RKO (cell line): ENCODE results near the gene MRFAP1.
"Not testable (repeated sequence)": the region's sequence is repeated elsewhere in the genome, so short reads cannot be mapped to it uniquely, and the experiment has no call there.

Source experiments
- DNase-seq: peaks from one replicate; pipeline ENCODE4 v3.0.0-alpha.2; 2016; ENCODE audit warnings: low spot score

The MRFAP1 gene

GRCh38 chr4:6610856-6611430 lies 29.5 kb upstream of the MRFAP1 start:
- DNase-seq: no peak

DNA sequence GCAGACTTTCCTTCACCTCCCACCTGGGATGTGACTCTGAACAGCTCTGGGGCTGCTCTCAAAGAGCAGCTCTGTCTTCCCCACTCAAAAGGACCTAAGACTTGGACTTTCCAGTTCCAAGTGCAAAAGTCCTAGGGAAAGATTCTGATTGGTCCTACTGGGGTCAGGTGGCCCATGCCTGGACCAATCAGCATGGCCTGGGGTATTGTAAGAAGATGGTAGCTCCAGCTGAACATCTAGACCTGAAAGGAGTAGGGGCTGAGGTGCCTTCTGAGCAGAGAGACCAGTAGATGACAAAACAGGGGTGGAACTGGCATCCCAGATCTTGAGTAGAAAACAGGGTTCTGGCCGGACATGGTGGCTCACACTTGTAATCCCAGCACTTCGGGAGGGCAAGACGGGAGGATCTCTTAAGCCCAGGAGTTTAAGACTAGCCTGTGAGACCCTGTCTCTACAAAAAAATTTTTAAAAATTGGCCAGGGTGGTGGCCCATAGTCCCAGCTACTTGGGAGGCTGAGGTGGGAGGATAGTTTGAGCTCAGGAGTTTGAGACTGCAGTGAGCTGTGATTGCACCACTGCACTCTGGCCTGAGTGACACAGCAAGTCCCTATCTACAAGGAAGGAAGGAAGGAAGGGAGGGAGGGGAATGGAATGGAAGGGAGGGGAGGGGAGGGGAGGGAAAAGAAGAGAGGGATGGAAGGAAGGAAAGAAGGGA lies 27.4 kb upstream of the MRFAP1 start:
- DNase-seq: no peak

DNA sequence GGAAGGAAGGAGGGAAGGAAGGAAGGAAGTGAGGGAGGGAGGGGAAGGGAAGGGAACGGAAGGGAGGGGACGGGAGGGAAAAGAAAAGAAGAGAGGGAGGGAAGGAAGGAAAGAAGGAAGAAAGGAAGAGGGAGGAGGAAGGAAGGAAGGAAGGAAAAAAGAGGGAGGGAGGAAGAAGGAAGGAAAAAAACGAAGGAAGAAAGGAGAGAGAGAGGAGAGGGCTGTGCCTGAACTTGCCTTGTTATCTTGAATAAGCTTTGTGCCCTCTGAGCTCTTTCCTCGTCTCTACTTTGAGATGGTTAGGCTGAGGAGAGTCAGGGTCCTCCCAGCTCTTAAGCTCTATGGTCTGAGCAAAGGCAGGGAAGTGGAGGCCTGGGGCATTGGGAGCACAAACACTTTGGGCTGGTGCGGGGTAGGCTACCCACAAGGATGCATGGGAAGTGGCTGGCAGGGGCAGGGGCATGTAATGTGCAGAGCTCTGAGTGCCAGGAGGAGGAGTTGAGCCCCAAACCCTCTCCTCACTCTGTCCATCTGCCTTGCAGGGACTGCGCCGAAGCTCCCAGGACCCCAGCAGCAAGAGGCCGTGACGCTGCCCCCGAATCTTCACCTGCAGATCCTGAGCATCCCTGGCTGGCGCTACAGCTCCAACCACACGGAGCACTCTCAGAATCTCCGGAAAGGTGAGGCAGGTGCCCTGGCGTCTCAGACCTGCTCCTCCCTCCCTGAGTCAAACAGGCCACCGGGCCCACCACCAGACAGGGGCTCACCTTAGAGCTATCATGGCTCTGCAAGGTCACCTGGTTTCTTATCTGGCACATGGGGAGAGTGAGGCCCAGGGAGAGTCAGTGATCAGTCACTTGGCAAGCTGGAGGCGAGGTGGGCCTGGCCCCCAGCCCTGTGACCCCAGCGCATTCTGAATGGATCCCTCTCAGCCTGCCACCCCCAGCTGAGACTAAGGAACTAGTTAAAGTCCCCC lies 26.5 kb upstream of the MRFAP1 start:
- no peak for DNase-seq

DNA sequence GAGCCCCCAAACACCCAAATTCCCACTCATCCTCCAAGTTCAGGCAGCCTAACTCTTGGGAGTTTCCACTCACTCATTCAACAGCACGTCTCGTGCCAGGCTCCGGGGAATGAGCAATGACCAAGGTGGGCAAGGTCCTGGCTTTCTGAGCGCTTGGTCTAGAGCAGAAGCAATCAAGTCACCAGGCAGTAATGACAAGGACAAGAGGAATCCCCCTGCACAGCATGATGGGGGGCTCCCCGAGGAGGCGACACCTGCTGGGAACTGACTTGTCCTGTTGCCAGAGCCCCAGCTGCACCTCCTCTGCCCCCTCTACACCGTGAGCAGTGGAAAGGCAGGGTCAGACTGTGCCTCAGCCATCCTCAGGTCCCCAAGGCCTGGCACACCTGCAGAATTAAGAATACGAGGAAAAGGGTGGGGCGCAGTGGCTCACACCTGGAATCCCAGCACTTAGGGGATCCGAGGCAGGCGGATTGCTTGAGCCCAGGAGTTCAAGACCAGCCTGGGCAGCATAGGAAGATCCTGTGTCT lies 25.7 kb upstream of the MRFAP1 start:
- no peak for DNase-seq

DNA sequence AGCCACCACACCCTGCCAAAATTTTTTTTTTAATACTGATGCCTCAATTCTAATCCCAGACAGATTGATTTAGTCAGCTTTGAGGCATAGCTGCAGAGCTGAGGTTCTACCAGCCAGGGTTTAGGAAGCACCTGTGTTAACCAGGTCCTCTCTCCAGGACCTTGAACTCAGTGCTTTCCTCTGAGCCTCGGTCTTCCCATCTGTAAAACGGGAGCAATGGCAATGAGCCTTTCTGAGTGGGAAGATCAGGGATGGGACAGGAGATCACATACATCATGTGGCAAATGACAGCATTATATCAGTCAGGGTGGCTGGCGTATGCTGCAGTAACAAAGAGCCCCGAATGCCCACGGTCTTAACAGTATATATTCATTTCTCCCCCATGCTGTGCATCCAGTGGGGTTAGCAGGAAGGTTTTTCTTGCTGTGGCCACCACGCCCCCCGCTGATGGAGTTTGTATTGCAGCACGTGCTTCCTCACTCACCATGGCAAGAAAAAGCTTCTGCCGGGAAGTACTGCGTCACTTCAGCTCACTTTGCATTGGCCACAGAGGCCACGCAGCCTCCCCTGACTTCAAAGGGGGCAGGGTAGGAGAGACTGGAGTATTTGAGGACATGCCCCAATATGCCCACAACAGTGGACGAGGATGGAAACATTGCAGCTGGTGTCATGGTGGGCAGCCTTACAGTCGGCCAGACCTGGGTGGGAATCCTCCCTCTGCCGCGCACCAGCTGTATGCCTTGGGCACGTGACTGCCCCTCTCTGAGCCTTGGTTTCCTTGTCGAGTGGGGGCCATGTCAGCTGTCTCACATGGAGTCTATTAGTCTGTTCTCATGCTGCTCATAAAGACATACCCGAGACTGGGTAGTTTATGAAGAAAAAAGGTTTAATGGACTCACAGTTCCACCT lies 24.1 kb upstream of the MRFAP1 start:
- no peak for DNase-seq

DNA sequence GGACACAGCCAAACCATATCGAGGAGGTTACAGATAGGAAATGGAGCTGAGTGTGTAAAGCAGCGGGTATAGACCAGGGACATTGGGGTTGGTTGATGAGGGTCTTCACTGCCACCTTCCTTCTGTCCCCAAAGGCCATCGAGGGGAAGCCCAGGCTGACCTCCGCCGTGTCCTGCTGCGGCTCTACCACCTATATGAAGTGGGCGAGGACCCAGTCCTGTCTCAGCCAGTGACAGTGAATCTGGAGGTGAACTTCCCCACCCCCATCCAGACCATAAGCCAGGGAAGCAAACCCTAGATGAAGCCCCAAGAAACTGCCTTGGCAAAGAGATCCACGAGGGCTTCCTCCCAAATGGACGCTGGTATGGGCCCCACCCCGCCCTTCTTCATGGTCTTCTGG lies 23.2 kb upstream of the MRFAP1 start:
- no peak for DNase-seq

DNA sequence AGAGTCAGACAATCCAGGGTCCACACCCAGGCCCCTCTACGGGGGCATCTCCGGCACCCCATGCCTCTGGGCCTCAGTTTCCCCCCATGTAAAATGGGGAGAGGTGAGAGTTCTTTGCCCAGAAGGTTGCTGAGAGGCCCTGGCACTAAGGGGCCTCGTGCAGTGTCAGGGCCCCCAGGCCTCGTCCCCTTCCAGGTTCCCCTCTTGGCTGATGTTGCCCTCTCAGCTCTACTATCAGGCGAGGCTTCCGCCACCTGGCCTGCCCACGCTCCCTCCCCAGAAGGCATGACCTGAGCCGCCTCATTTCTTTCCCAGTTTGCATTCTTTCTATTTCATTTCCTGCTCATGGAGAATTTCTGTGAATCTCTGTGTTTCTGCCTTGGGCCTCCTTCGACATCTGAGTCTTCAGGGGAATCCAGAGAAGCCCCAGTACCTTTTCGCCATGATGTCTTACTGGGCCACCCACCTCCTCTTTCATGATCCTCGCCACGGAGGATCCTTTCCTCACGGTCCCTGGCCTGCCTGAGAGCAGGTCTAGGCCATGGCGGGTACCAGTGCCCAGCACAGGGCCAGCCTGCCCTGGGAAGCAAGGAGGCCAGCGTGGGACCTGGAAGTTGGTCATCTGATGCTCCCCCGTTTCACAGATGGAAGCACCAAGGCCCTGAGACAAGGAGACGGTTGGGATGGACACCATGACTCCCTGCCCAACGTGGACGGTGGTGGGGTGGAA lies 21.9 kb upstream of the MRFAP1 start:
- no peak for DNase-seq

DNA sequence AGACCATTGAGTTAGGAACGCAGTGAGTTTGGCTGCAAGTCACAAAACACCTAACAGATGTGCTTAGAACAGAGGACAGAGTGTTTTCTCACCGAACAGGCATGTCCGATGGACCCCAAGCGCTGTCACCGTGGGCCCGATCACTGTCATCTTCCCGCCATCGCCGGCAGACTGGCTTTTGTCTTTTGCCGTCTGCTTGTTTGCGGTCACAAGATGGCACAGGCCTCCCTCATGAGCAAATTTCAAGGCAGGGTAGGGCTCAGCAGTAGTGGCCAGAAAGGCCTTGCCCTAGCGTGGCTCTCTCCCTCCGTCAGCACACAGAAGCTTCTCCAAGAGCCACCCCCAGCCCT lies 21.4 kb upstream of the MRFAP1 start:
- no peak for DNase-seq

DNA sequence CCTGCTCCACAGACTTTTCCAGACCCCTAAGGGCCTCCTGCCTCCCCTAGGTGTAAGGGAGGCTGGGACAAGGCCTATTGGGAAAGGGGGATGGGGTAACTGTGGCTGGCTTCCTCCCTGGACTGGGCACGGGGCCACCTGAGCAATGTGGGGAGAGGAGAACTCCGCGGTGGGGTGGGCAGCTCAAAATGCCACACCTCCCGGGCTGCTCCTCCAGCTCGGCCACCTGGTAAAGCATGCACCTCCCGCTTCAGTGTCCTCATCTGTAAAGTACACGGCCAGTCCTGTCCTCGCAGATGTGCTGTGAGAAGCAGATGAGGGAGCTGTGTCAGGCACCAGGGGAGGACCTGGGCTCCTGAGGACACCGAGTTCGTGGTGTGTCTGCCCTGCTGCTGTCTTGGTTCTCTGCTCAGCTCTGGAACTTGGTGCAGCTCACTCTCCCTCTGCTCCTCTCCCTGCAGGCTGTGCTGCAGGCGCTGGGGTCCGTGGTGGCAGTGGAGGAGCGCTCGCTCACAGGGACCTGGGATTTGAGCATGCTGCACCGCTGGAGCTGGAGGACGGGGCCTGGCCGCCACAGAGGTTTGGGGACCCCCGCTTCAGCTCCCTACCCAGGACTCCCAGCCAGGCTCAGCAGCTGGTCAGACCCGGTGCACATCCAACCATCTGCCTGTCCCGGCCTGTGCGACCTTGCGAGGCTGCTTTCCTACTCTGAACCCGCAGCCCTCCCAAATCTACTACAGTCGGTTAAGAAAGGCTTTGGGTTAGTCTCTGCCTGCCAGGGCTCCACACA lies 20.8 kb upstream of the MRFAP1 start:
- no peak for DNase-seq

- DNase-seq: no peak
Observed at GRCh38 chr4:6620296-6620695, 20.2 kb upstream of the MRFAP1 start.

DNA sequence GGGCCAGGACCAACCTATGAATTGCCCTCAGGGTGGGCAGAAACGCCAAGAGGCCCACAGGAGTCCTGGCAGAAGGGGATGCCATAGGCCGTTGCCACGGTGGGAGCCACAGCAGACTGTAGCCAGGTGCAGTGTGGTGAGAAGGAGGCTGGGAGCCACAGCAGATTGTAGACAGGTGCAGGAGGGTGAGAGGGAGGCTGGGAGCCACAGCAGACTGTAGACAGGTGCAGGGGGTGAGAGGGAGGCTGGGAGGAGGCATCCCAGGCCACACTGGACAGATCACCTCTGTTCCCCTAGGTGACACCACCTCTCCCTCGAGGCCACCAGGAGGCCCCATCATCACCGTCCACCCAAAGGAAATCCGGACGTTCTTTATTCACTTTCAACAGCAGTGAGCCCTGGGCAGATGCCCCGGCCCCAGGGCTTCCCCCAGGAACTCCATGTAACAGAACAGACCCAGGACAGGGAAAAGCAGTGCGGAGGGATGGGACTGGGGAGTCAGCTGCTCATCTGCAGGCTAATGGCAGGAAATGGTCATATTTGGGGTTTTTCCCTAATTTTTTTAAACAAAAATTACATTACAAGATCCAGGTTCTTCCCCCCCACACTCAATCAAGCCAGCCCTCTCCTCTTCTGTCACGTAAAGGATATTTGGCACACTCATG lies 19.5 kb upstream of the MRFAP1 start:
- no peak for DNase-seq

GRCh38 chr4:6621556-6621927 lies 18.9 kb upstream of the MRFAP1 start:
- DNase-seq: no peak

DNA sequence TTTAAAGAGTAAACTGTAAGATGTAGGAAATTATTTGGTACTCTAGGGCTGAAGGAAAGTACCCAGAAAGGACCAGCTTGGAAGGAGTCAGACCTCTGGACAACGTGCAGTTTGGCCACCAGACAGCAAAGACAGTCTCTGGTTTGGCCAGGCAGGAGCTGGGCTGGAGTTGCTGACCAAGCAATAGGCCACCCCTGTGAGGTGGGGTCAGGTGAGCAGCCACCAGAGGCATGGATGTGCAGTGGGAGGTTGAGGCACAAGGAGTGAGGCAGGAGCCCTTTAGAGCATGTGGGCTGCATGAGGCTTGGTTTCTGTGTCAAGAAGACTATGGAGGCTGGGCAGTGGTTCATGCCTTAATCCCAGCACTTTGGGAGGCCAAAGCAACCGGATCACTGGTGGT lies 17.7 kb upstream of the MRFAP1 start:
- no peak for DNase-seq

DNA sequence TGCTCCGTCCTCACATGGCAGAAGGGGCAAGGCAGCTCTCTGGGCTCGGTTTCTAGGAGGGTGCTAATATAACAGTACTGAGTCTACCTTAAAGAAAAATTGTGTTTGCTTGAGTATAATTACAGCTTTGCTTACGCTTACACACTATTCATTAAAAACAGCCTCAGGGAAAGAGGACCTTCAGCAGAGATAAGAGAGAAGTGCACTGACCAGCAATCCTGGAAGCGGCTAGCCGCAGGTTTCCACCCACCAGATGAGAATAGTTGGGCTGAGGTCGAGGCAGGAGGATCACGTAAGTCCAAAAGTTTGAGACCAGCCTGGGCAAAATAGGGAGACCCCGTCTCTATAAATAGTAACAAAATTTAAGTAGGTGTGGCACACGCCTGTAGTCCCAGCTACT lies 15.2 kb upstream of the MRFAP1 start:
- DNase-seq: no peak

- no peak for DNase-seq
Observed at GRCh38 chr4:6626066-6626465, 14.4 kb upstream of the MRFAP1 start.

DNA sequence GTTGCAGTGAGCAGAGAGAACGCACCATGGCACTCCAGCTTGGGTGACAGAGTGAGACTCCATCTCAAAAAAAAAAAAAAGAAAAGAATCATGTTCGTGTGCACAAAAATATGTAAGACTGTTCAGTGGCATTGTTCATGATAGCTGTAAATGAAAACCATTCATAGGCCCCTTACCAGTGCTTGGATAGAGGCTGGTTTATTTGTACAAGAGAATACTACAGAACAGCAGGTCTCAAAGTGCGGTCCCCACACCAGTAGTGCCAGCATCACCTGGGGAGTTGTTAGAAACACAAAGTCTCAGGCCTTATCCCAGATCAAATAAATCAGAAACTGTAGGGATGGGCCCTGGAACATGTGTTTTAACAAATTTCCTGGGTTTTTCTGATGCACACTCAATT lies 12.7 kb upstream of the MRFAP1 start:
- DNase-seq: no peak

DNA sequence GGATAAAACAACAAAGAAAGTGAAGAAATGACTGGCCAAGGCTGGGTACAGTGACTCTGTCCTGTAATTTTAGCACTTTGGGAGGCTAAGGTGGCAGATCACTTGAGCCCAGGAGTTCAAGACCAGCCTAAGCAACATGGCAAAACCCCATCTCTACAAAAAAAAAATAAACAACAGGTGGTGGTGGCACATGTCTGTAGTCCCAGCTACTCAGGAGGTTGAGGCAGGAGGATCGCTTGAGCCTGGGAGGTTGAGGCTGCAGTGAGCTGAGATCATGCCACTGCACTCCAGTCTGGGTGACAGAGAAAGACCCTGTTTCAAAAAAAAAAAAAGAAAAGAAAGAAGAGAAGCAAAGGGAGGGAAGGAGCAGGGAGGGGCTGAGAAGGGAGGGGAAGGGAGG lies 12.0 kb upstream of the MRFAP1 start:
- DNase-seq: not testable (repeated sequence)

- DNase-seq: no peak
Observed at GRCh38 chr4:6632125-6632524, 8.4 kb upstream of the MRFAP1 start.

DNA sequence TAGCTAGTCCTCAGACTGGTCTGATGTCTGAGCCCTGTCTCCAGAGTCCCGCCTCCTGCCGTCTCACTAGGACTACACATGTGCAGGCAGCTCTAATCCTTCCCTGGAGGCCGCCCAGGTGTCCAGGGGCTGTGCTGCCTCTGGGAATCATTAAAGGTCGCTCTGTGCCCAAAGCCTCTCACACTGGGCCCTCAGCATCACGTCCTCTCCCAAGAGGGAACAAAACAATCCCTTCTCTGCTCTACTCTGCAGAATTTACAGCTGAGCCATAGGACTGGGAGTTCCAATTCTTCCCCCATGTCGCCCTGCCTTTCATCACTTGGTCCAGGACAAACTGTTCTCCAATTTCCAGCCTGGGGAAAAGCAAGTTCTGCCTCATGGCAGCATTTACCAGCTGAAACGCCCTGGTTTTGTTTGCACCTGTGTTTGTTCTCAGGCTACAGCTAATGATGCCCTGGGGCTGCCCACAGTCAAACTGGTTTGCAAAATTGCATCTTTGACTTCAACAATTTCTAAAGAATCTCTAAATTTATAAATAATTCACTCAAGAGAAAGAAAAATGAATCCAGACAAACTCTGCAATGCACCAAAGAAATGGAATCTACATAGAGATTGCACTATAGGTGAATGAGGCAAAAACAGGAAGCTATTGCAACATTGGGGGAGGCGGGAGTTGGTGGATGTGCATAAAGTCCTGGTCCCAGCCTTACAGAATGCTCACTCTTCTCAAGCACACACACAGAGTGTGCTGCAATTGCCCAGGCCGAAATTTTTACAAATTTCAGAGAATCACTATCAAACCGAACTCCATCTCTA lies 7.2 kb upstream of the MRFAP1 start:
- no peak for DNase-seq
